Measurements from ENCODE around the gene SLC38A3. TPM values are rescaled to one million over a fixed set of nuclear protein-coding genes. Genes with fewer than 3 reads are reported as not detected.
A peak's percentile ranks its signal among the peaks of the same experiment; 100 is the strongest.
"Not testable (repeated sequence)": the region's sequence is repeated elsewhere in the genome, so short reads cannot be mapped to it uniquely, and the experiment has no call there.

The SLC38A3 gene
- total RNA-seq, 1 experiment from 2014 or later, result not detected

- Histone ChIP-seq H3K4me1 (replicated peaks) (peaks cover 19% of the 10 kb centered on the region), H3K36me3 (peaks cover 64% of the 10 kb centered on the region), H3K4me3 (no peak overlapping the region), H3K9me3 (replicated peaks) (no peaks in the 10 kb centered on the region), H3K27me3 (replicated peaks) (no peaks in the 10 kb centered on the region), H3K27ac (no peak overlapping the region)
- DNase-seq (ENCODE audit: low read depth in 1 of 2, low spot score in 2 of 2), result no peak
These were observed 53.1 kb downstream of the SLC38A3 start for GRCh38 chr3:50258029-50258680.

DNA sequence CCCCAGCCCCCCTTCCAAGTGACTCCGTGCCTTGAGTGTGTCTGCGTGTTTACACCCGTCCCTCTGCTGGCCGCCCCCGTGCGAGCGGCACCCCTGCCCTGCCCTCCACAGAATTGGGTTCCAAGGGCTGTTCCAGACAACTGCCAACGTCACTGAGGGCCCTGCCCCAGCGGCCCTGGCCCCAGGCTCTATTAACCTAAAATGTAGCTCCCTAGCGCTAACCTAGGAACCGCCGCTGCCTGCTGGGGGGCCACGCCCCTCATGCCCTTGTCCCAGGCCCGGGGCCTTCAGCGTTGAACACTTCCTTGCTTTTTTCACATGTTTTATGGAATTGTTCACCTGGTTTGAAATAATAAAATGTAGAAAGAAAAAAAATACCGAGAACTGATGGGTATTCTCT is 53.9 kb downstream of the SLC38A3 start:
- Histone ChIP-seq H3K4me3 (no peak overlapping the region), H3K36me3 (peaks cover 56% of the 10 kb centered on the region)

DNA sequence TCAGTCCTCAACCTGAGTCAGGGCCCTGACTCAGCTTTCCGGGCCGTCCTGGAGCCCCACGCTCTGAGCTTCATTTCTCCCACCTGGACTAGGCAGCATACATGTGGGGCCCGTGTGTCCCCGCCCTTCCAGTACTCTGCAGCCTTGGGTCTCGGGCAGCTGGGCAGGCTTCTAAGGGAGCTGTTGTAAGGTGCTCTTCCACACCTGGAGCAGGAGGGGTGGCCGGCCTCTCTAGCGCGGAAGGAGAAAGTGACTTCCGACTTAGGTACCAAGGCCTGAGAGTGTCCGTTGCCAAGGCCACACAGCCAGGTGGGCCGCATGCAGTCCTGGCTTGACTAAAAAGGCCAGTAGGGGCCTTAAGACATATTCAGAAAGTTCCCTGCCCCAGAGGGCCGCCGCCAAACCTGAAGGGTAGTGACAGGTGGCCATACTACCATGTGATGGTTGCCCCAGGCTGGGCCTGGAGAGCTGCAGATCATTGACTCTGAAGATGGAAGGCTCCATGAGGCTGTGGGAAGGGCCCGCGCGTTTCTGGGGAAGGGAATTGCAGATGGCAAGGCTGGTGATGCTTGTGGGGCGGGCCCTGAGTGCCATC is 54.5 kb downstream of the SLC38A3 start:
- no peak overlapping the region; the same call in 1 of the 2 replicates for H3K4me3 ChIP-seq
- no peaks in the 10 kb centered on the region for H3K9me3 ChIP-seq (replicated peaks)
- no peak for DNase-seq (ENCODE audit: low read depth in 1 of 2, low spot score in 2 of 2)
- peaks cover 30% of the 10 kb centered on the region for H3K4me1 ChIP-seq (replicated peaks)
- no peak overlapping the region for H3K27ac ChIP-seq
- H3K27me3 ChIP-seq (replicated peaks), result no peaks in the 10 kb centered on the region
- H3K36me3 ChIP-seq, result peaks cover 52% of the 10 kb centered on the region

More for the DNA sequence above, 53.9 kb downstream of the SLC38A3 start:
- Histone ChIP-seq H3K27me3 (replicated peaks) (no peaks in the 10 kb centered on the region), H3K27ac (no peak overlapping the region), H3K9me3 (replicated peaks) (no peaks in the 10 kb centered on the region), H3K4me1 (replicated peaks) (peaks cover 25% of the 10 kb centered on the region)
- no peak for DNase-seq (ENCODE audit: low read depth in 1 of 2, low spot score in 2 of 2)

DNA sequence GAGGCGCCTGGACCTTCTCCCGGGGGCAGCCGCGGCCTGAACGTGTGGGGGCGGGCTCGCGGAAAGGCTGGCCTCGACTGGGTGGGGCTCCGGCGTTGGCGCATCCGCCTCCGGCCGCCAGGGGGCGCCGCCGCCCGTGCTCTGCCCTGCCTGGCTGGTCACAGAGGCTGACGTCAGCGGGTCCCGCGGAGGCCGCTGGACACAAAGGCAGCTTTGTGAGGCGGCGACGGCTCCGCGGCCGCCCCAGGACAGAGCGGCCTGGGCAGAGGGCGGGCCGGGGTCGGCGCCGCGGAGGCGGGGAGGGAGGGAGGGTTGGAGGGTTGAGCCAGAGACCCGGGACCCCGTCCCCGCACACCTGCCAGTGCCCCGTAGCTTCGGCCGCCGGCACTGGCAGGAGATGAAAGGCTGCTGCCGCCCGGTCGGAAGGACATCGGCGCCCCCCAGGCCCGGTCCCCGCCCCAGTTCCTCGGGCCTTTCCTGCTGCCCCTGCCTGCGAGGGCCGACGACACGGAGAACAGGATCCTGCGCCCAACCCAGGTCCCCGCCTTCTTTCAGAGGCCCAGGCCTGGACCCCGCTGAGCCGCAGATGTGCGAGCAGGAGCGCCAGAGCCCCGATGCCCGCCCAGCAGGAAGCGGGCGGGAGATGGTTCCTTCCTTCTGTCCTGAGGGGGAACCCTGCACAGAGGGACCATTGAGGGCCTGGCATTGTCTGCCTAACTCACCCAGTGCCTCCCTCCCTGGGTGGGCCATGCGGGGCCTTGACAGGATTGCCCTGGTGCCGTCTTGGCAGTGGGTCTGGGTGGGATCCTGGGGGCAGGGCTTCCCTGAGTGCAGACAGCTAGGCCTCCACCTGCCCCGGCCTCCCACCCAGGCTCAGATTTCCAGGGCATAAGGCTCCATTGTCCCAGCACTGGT is 55.2 kb downstream of the SLC38A3 start:
- peak overlapping the region; percentile 93 for H3K27ac ChIP-seq
- H3K4me1 ChIP-seq (replicated peaks), result peaks cover 38% of the 10 kb centered on the region
- no peaks in the 10 kb centered on the region for H3K27me3 ChIP-seq (replicated peaks)
- peaks cover 45% of the 10 kb centered on the region for H3K36me3 ChIP-seq
- DNase-seq (ENCODE audit: low read depth in 1 of 2, low spot score in 2 of 2), result peak; percentile 82 to 92
- H3K9me3 ChIP-seq (replicated peaks), result no peaks in the 10 kb centered on the region
- H3K4me3 ChIP-seq, result peak overlapping the region; percentile 41

DNA sequence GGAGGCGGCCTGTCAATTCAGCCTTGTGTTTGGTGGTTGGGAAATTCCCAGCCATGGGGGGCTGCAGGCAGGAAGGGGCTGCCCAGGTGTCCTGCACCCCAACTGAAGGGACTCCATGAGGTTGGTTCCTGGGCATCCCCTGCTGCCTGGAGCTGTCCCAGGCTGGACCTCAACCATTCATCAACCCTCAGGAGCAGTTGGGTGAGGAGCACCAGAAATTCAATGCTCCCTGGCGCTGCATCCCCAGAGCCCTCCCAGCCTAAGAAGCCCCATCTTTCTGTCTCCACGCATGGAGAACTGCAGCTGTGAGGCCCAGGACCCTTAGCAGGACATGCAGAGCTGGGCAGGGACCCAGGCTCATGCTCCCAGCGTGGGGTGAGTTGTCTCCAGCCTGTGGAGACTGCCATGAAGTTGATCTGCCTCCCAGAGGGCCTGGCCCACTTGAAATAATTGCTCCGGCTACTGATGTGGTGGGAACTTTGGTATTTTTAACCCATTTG is 55.9 kb downstream of the SLC38A3 start:
- Histone ChIP-seq H3K27ac (peak overlapping the region; percentile 93), H3K36me3 (peaks cover 40% of the 10 kb centered on the region), H3K9me3 (replicated peaks) (no peaks in the 10 kb centered on the region), H3K4me1 (replicated peaks) (peaks cover 43% of the 10 kb centered on the region), H3K4me3 (peak overlapping the region; percentile 41), H3K27me3 (replicated peaks) (no peaks in the 10 kb centered on the region)
- DNase-seq (ENCODE audit: low read depth in 1 of 2, low spot score in 2 of 2), result no peak

GRCh38 chr3:50261505-50261904 is 56.4 kb downstream of the SLC38A3 start:
- no peaks in the 10 kb centered on the region for H3K9me3 ChIP-seq (replicated peaks)
- peaks cover 43% of the 10 kb centered on the region for H3K4me1 ChIP-seq (replicated peaks)
- peaks cover 36% of the 10 kb centered on the region for H3K36me3 ChIP-seq
- H3K27me3 ChIP-seq (replicated peaks), result no peaks in the 10 kb centered on the region
- H3K27ac ChIP-seq, result no peak overlapping the region
- H3K4me3 ChIP-seq, result no peak overlapping the region
- DNase-seq (ENCODE audit: low read depth in 1 of 2, low spot score in 2 of 2), result no peak

GRCh38 chr3:50262200-50262599 is 57.1 kb downstream of the SLC38A3 start:
- not testable (repeated sequence) for H3K27ac ChIP-seq; H3K4me3 ChIP-seq; H3K27me3 ChIP-seq (replicated peaks); H3K9me3 ChIP-seq (replicated peaks); DNase-seq (ENCODE audit: low read depth in 1 of 2, low spot score in 2 of 2)
- Histone ChIP-seq H3K36me3 (peaks cover 29% of the 10 kb centered on the region), H3K4me1 (replicated peaks) (peaks cover 44% of the 10 kb centered on the region)

DNA sequence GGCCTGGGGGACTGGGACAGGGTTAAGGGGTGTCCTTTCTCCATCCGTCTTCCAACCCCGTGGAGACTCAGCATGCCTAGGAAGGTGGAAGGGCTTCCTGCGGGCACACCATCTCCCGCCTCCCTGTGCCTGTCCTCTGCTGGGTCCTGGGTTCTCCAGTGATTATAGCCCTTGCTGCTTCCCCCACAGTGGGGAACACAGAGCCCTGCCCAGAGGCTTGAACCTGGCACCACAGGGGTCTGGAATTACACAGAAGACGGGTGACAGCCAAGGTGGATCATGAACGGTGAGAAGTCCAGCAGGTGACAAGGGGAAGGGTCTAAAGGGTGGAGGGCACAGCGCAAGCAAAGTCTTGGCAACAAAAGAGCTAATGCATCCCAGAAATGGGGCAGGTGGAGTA is 57.7 kb downstream of the SLC38A3 start:
- Histone ChIP-seq H3K27me3 (replicated peaks) (no peaks in the 10 kb centered on the region), H3K4me1 (replicated peaks) (peaks cover 50% of the 10 kb centered on the region), H3K36me3 (peaks cover 25% of the 10 kb centered on the region), H3K9me3 (replicated peaks) (no peaks in the 10 kb centered on the region), H3K4me3 (no peak overlapping the region), H3K27ac (no peak overlapping the region)
- DNase-seq (ENCODE audit: low read depth in 1 of 2, low spot score in 2 of 2), result no peak

- no peak for DNase-seq (ENCODE audit: low read depth in 1 of 2, low spot score in 2 of 2)
- peak overlapping the region; percentile 30 for H3K27ac ChIP-seq
- peaks cover 58% of the 10 kb centered on the region for H3K4me1 ChIP-seq (replicated peaks)
- H3K27me3 ChIP-seq (replicated peaks), result no peaks in the 10 kb centered on the region
- H3K36me3 ChIP-seq, result peaks cover 17% of the 10 kb centered on the region
- H3K4me3 ChIP-seq, result no peak overlapping the region
- no peaks in the 10 kb centered on the region for H3K9me3 ChIP-seq (replicated peaks)
These were observed 58.7 kb downstream of the SLC38A3 start for GRCh38 chr3:50263478-50264382.

DNA sequence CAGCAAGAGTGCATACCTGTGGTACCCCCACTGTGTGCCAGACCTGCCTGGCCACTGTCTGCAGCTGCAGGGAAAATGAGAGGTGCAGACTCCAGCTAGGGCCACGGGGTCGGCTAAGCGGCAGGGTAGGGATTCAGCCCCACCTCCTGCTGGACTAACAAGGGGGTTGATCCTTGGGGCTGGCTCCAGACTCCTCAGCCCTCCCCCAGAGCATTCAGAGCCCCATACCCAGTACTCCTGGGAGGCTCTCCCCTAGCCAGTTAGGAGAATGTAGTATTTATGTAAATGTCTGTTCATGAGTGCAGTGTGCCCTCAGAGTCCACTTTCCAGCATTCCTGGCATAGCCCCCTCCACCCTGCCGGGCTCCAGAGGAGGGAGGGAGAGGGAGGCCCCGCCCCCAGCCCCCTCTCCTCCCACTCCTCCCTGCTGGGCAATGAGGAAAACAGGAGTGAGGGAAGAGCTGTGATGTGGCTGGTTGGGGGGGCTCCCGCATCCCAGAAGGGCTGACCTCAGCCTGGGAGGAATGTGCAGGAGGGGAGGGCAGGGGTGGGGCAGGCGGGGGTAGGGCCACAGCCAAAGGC is 59.4 kb downstream of the SLC38A3 start:
- peak; percentile 91 to 92 for DNase-seq (ENCODE audit: low read depth in 1 of 2, low spot score in 2 of 2)
- Histone ChIP-seq H3K4me1 (replicated peaks) (peaks cover 65% of the 10 kb centered on the region), H3K4me3 (no peak overlapping the region), H3K36me3 (peaks cover 11% of the 10 kb centered on the region), H3K9me3 (replicated peaks) (no peaks in the 10 kb centered on the region), H3K27me3 (replicated peaks) (no peaks in the 10 kb centered on the region), H3K27ac (peak overlapping the region; percentile 72)

DNA sequence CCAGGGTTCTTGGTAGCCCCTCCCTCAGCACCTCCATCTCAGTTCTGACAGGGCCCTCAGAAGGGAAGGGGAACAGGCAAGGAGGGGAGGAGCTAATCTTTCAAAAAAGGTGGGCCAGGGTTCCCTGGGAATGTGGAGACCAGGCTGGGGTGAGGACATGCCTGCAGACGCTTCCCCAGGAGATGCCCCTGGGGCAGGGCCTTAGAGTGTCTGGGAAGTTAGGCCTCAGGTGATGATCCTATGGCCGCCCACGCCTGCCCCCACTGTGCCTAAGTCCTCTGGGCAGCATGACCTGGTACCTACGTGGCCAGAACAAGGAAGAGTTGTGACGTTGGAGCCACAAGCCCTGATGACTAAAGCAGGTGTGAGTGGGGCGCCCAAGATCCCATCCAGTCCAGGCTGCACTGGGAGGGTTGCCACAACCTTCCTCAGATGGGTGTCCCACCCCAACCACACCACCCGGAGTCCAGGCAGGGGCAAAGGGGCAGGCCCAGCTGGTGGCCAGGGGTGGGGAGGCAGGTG is 60.0 kb downstream of the SLC38A3 start:
- H3K27me3 ChIP-seq (replicated peaks), result no peaks in the 10 kb centered on the region
- H3K36me3 ChIP-seq, result peaks cover 7% of the 10 kb centered on the region; the same call in 1 of the 2 replicates
- H3K4me3 ChIP-seq, result no peak overlapping the region
- H3K9me3 ChIP-seq (replicated peaks), result no peaks in the 10 kb centered on the region
- no peak for DNase-seq (ENCODE audit: low read depth in 1 of 2, low spot score in 2 of 2)
- H3K27ac ChIP-seq, result peak overlapping the region; percentile 72
- peaks cover 66% of the 10 kb centered on the region for H3K4me1 ChIP-seq (replicated peaks)

DNA sequence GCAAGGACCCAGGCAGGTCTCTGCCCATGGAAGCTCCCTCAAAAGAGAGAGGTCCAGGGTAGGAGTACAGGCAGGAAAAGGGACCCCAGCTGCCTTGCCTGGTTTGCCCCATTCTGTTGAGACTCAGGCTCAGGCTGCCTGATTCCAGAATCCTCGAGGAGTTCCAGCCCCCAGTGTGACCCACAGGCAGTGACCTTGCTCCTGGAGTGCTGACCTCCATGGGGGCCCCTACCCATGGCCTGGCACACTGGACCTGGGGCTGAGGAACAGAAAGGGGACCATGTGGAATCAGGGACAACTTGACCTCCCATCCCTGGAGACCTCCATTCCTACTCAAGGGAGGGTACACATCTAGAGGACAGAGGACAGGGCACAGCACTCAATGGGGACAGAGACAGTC is 60.5 kb downstream of the SLC38A3 start:
- Histone ChIP-seq H3K4me3 (no peak overlapping the region), H3K27ac (peak overlapping the region; percentile 72), H3K4me1 (replicated peaks) (peaks cover 65% of the 10 kb centered on the region), H3K36me3 (peaks cover 7% of the 10 kb centered on the region; the same call in 1 of the 2 replicates), H3K9me3 (replicated peaks) (no peaks in the 10 kb centered on the region), H3K27me3 (replicated peaks) (no peaks in the 10 kb centered on the region)
- no peak for DNase-seq (ENCODE audit: low read depth in 1 of 2, low spot score in 2 of 2)
